ENCODE measurements around the gene PLA2G4A. TPM values are rescaled to one million over a fixed set of nuclear protein-coding genes. Genes with fewer than 3 reads are reported as not detected.

Gene PLA2G4A
- total and polyA plus RNA-seq, 2 donors (not counting 1 experiment from before 2014, with no cell fraction given) = 2.8 to 5.8 TPM

DNA sequence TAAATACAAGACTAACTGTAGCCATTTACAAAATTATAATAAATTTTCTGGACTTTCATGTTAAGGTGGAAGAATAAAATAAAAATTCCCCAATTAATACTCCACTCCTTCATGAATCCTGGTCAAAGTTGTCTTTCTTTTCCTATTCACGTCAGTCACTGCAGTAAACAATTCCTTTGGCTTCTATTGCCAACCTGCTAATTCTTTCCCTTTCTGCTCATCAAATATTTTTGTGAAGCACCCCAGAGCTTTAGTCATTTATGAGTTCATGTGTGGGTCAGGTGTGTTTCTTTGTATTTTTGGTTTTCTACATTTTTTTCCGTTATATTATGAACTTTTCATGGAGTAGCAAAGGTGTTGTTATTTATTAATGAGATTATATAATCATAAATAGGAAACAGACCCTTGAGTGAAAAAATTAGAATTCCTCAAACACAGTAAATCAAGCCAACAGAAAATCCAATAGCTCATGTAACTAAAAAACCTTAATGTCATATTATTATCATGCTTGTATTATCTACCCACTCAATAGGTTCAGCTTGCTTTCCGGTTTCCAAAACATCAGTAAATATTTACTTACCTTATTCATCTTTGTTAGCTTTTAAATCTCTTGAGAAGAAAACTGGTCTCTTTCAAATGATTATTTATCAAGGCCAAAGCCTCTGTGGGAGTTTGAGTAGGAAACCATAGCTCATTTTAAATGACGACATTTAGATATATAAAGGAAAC, 29.6 kb upstream of the PLA2G4A start:
- Histone ChIP-seq H3K9ac (ENCODE audit: insufficient read depth, low read length) (no peak overlapping the region), H2AFZ (ENCODE audit: low read length) (no peak overlapping the region), H3K9me3 (ENCODE audit: control insufficient read depth, insufficient read depth, low read depth, low read length) (no peaks in the 10 kb centered on the region), H3K79me2 (ENCODE audit: control insufficient read depth, insufficient read depth, low read length) (no peaks in the 10 kb centered on the region), H3K27ac (ENCODE audit: insufficient read depth, low read length) (no peak overlapping the region), H3K4me3 (replicated peaks in 1 of 4; ENCODE audit: control extremely low read depth in 1 of 4, insufficient read depth in 1 of 4, low read depth in 3 of 4, low read length in 4 of 4) (no peak overlapping the region), H4K20me1 (ENCODE audit: control insufficient read depth, extremely low read depth, insufficient read depth, low read length) (no peaks in the 10 kb centered on the region), H3K36me3 (ENCODE audit: control insufficient read depth, insufficient read depth, low read length) (no peaks in the 10 kb centered on the region), H3K4me2 (ENCODE audit: extremely low read depth, insufficient read depth, low read length) (no peak overlapping the region), H3K27me3 (ENCODE audit: control insufficient read depth, insufficient read depth, low read length) (no peaks in the 10 kb centered on the region), H3K4me1 (ENCODE audit: control insufficient read depth, extremely low read depth, insufficient read depth, low read length) (no peaks in the 10 kb centered on the region)
- DNase-seq (ENCODE audit: low read depth in 2 of 2) = no peak
- no peak for TF ChIP-seq EZH2 (IDR thresholded peaks at IDR 0.05; ENCODE audit: low read length, missing control alignments)
- TF ChIP-seq, protein P1, sequence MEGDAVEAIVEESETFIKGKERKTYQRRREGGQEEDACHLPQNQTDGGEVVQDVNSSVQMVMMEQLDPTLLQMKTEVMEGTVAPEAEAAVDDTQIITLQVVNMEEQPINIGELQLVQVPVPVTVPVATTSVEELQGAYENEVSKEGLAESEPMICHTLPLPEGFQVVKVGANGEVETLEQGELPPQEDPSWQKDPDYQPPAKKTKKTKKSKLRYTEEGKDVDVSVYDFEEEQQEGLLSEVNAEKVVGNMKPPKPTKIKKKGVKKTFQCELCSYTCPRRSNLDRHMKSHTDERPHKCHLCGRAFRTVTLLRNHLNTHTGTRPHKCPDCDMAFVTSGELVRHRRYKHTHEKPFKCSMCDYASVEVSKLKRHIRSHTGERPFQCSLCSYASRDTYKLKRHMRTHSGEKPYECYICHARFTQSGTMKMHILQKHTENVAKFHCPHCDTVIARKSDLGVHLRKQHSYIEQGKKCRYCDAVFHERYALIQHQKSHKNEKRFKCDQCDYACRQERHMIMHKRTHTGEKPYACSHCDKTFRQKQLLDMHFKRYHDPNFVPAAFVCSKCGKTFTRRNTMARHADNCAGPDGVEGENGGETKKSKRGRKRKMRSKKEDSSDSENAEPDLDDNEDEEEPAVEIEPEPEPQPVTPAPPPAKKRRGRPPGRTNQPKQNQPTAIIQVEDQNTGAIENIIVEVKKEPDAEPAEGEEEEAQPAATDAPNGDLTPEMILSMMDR (conservative IDR thresholded peaks at IDR 0.05 in 1 of 2, IDR thresholded peaks at IDR 0.05 in 1 of 2; ENCODE audit: low read depth in 1 of 2, low read length in 2 of 2) = no peak

DNA sequence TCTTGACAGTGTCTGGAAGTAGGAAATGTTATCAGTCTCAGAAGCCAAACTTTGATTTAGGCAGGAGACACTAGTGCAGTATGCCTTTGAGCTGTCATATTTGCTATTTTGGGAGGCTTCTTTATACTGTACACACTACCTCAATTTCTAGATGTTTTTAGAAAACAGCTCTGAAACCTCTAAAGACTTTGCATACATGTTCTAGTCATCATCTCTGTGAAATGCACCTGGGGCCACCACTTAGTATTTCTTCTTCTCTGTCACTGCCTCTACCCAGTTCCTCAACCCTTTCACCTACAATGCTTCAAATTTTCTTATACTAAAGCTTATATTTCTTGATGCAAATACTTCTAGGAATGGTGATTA, 29.1 kb upstream of the PLA2G4A start:
- no peak overlapping the region for H3K4me3 ChIP-seq (replicated peaks in 1 of 4; ENCODE audit: control extremely low read depth in 1 of 4, insufficient read depth in 1 of 4, low read depth in 3 of 4, low read length in 4 of 4)
- no peak overlapping the region for H2AFZ ChIP-seq (ENCODE audit: low read length)
- no peaks in the 10 kb centered on the region for H3K27me3 ChIP-seq (ENCODE audit: control insufficient read depth, insufficient read depth, low read length)
- no peak for TF ChIP-seq EZH2 (IDR thresholded peaks at IDR 0.05; ENCODE audit: low read length, missing control alignments)
- TF ChIP-seq, protein P1 (conservative IDR thresholded peaks at IDR 0.05 in 1 of 2, IDR thresholded peaks at IDR 0.05 in 1 of 2; ENCODE audit: low read depth in 1 of 2, low read length in 2 of 2) = no peak
- H3K9ac ChIP-seq (ENCODE audit: insufficient read depth, low read length) = no peak overlapping the region
- H3K4me1 ChIP-seq (ENCODE audit: control insufficient read depth, extremely low read depth, insufficient read depth, low read length) = no peaks in the 10 kb centered on the region
- no peaks in the 10 kb centered on the region for H3K9me3 ChIP-seq (ENCODE audit: control insufficient read depth, insufficient read depth, low read depth, low read length)
- H3K27ac ChIP-seq (ENCODE audit: insufficient read depth, low read length) = no peak overlapping the region
- H3K36me3 ChIP-seq (ENCODE audit: control insufficient read depth, insufficient read depth, low read length) = no peaks in the 10 kb centered on the region
- H4K20me1 ChIP-seq (ENCODE audit: control insufficient read depth, extremely low read depth, insufficient read depth, low read length) = no peaks in the 10 kb centered on the region
- DNase-seq (ENCODE audit: low read depth in 2 of 2) = no peak
- H3K4me2 ChIP-seq (ENCODE audit: extremely low read depth, insufficient read depth, low read length) = no peak overlapping the region
- no peaks in the 10 kb centered on the region for H3K79me2 ChIP-seq (ENCODE audit: control insufficient read depth, insufficient read depth, low read length)

DNA sequence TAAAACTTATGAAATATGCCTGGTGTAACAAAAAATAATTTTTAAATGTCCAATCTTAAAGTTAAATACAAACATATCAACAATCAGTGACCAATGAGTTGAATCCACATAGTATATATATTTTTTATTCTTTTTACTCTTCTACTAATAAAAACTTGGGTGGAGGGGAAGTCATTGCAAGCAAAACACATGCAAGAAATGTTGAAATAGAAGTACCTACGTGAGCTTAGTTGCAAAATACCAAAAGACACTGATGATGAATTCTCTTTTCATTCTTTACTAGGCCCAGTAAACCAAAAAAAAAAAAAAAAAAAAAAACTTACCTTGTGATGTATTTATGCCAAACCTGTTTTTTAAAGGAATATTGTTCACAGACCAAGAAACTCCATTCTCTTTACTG, 26.4 kb upstream of the PLA2G4A start:
- H3K27me3 ChIP-seq (ENCODE audit: control insufficient read depth, insufficient read depth, low read length) = no peaks in the 10 kb centered on the region
- H2AFZ ChIP-seq (ENCODE audit: low read length) = no peak overlapping the region
- TF ChIP-seq, protein P1 (conservative IDR thresholded peaks at IDR 0.05 in 1 of 2, IDR thresholded peaks at IDR 0.05 in 1 of 2; ENCODE audit: low read depth in 1 of 2, low read length in 2 of 2) = no peak
- no peak for TF ChIP-seq EZH2 (IDR thresholded peaks at IDR 0.05; ENCODE audit: low read length, missing control alignments)
- H3K36me3 ChIP-seq (ENCODE audit: control insufficient read depth, insufficient read depth, low read length) = no peaks in the 10 kb centered on the region
- no peaks in the 10 kb centered on the region for H4K20me1 ChIP-seq (ENCODE audit: control insufficient read depth, extremely low read depth, insufficient read depth, low read length)
- no peaks in the 10 kb centered on the region for H3K79me2 ChIP-seq (ENCODE audit: control insufficient read depth, insufficient read depth, low read length)
- no peaks in the 10 kb centered on the region for H3K4me1 ChIP-seq (ENCODE audit: control insufficient read depth, extremely low read depth, insufficient read depth, low read length)
- DNase-seq (ENCODE audit: low read depth in 2 of 2) = no peak
- H3K27ac ChIP-seq (ENCODE audit: insufficient read depth, low read length) = no peak overlapping the region
- no peaks in the 10 kb centered on the region for H3K9me3 ChIP-seq (ENCODE audit: control insufficient read depth, insufficient read depth, low read depth, low read length)
- no peak overlapping the region for H3K4me3 ChIP-seq (replicated peaks in 1 of 4; ENCODE audit: control extremely low read depth in 1 of 4, insufficient read depth in 1 of 4, low read depth in 3 of 4, low read length in 4 of 4)
- no peak overlapping the region for H3K4me2 ChIP-seq (ENCODE audit: extremely low read depth, insufficient read depth, low read length)
- H3K9ac ChIP-seq (ENCODE audit: insufficient read depth, low read length) = no peak overlapping the region

All from fibroblast of lung (primary cell).